Measurements from ENCODE around the gene INPP5D. TPM values are rescaled to one million over a fixed set of nuclear protein-coding genes. Genes with fewer than 3 reads are reported as not detected.

Gene INPP5D
- total RNA-seq, 2 donors from 2014 or later, result 0.66 to 3.0 TPM

DNA sequence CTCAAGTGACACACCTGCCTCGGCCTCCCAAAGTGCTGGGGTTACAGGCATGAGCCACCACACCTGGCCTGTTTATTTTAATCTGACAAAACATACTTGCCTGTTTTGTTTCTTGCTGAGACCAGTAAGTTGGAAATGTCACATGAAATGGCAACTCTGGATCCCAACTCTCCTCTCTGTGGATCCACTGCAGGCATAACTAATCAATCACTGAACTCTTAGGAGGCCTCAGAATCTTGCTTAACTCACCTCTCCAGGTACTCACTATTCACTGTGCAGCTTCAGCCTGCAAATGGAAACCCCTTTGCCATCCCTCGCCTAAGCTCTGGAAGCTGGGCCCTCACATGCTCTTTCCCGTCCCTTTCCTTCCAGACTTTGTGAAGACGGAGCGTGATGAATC is 134.9 kb downstream of the INPP5D start:
- DNase-seq, result no peak
- H3K9me3 Mint-ChIP-seq, result no peaks in the 10 kb centered on the region
- Histone ChIP-seq H3K27me3 (ENCODE audit: control insufficient read depth, insufficient read depth, low read length, poor library complexity, severe bottlenecking) (no peaks in the 10 kb centered on the region), H3K9ac (ENCODE audit: extremely low read depth, low read length, poor library complexity, severe bottlenecking) (no peak overlapping the region), H3K4me1 (ENCODE audit: control insufficient read depth, insufficient read depth, low read length) (no peaks in the 10 kb centered on the region), H3K36me3 (ENCODE audit: control insufficient read depth, insufficient read depth, low read length) (no peaks in the 10 kb centered on the region), H3K27ac (ENCODE audit: low read depth, low read length) (no peak overlapping the region), H3K4me3 (ENCODE audit: low read length) (no peak overlapping the region), H3K9me3 (ENCODE audit: control insufficient read depth, low read length) (no peaks in the 10 kb centered on the region)
- no peaks in the 10 kb centered on the region for H3K36me3 Mint-ChIP-seq (ENCODE audit: low read depth)
- H3K27me3 Mint-ChIP-seq (ENCODE audit: insufficient read depth), result no peaks in the 10 kb centered on the region
- no peaks in the 10 kb centered on the region for H3K4me1 Mint-ChIP-seq
- WGBS, 2 experiments (ENCODE audit: insufficient coverage in 1 of 2, insufficient read length in 1 of 2), result 94 to 100% methylated on average over 3 to 5 of the region's 5 CpGs
- no peak overlapping the region for H3K4me3 Mint-ChIP-seq
- H3K27ac Mint-ChIP-seq, result no peak overlapping the region
- no peak for TF ChIP-seq CTCF (conservative IDR thresholded peaks at IDR 0.05)

DNA sequence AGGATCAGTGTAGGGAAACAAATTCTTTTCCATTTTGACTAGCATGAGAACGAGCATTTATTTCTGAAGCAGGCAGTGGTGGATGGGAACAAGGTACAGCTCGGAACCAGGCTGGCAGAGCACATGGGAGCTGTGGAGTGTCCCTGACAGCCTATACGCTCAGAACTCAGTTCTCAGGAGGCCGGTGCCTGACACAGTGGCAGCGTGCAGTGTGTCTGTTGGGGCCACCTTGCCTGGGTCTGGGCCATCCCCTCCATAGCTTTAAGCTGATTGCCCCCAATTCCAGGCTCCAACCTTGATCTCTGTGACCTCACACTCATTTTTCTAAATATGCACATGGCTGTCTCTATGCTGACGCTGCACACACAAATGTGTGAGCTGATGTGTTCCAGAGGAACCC is 136.9 kb downstream of the INPP5D start:
- 89 to 91% methylated on average over 5 to 6 of the region's 6 CpGs for WGBS, 2 experiments (ENCODE audit: insufficient coverage in 1 of 2, insufficient read length in 1 of 2)
- DNase-seq, result no peak
- H3K36me3 ChIP-seq (ENCODE audit: control insufficient read depth, insufficient read depth, low read length), result no peaks in the 10 kb centered on the region
- no peak overlapping the region for H3K9ac ChIP-seq (ENCODE audit: extremely low read depth, low read length, poor library complexity, severe bottlenecking)
- no peak for TF ChIP-seq CTCF (conservative IDR thresholded peaks at IDR 0.05)
- no peak overlapping the region for H3K4me3 Mint-ChIP-seq
- no peaks in the 10 kb centered on the region for H3K36me3 Mint-ChIP-seq (ENCODE audit: low read depth)
- H3K27ac ChIP-seq (ENCODE audit: low read depth, low read length), result no peak overlapping the region
- no peak overlapping the region for H3K4me3 ChIP-seq (ENCODE audit: low read length)
- no peaks in the 10 kb centered on the region for H3K4me1 ChIP-seq (ENCODE audit: control insufficient read depth, insufficient read depth, low read length)
- H3K27me3 ChIP-seq (ENCODE audit: control insufficient read depth, insufficient read depth, low read length, poor library complexity, severe bottlenecking), result no peaks in the 10 kb centered on the region
- H3K9me3 Mint-ChIP-seq, result no peaks in the 10 kb centered on the region
- no peaks in the 10 kb centered on the region for H3K9me3 ChIP-seq (ENCODE audit: control insufficient read depth, low read length)
- no peaks in the 10 kb centered on the region for H3K4me1 Mint-ChIP-seq
- no peaks in the 10 kb centered on the region for H3K27me3 Mint-ChIP-seq (ENCODE audit: insufficient read depth)
- no peak overlapping the region for H3K27ac Mint-ChIP-seq

GRCh38 chr2:233198026-233198425 is 137.9 kb downstream of the INPP5D start:
- Histone ChIP-seq H3K9ac (ENCODE audit: extremely low read depth, low read length, poor library complexity, severe bottlenecking) (no peak overlapping the region), H3K9me3 (ENCODE audit: control insufficient read depth, low read length) (no peaks in the 10 kb centered on the region), H3K4me1 (ENCODE audit: control insufficient read depth, insufficient read depth, low read length) (no peaks in the 10 kb centered on the region), H3K36me3 (ENCODE audit: control insufficient read depth, insufficient read depth, low read length) (no peaks in the 10 kb centered on the region), H3K27ac (ENCODE audit: low read depth, low read length) (no peak overlapping the region), H3K27me3 (ENCODE audit: control insufficient read depth, insufficient read depth, low read length, poor library complexity, severe bottlenecking) (no peaks in the 10 kb centered on the region), H3K4me3 (ENCODE audit: low read length) (no peak overlapping the region)
- no peak overlapping the region for H3K27ac Mint-ChIP-seq
- H3K9me3 Mint-ChIP-seq, result peaks cover 8% of the 10 kb centered on the region
- no peaks in the 10 kb centered on the region for H3K4me1 Mint-ChIP-seq
- peaks cover 3% of the 10 kb centered on the region for H3K36me3 Mint-ChIP-seq (ENCODE audit: low read depth)
- WGBS, 2 experiments (ENCODE audit: insufficient coverage in 1 of 2, insufficient read length in 1 of 2), result 90 to 96% methylated on average over 9 to 12 of the region's 12 CpGs
- TF ChIP-seq CTCF (conservative IDR thresholded peaks at IDR 0.05), result no peak
- no peak for DNase-seq
- no peak overlapping the region for H3K4me3 Mint-ChIP-seq
- no peaks in the 10 kb centered on the region for H3K27me3 Mint-ChIP-seq (ENCODE audit: insufficient read depth)
